ENCODE measurements around the gene TMCO2. TPM values are rescaled to one million over a fixed set of nuclear protein-coding genes. Genes with fewer than 3 reads are reported as not detected.

Gene TMCO2
- total RNA-seq, 4 donors from 2014 or later = not detected

GRCh38 chr1:40272653-40273213, 25.0 kb downstream of the TMCO2 start:
- DNase-seq (no peak), ATAC-seq (no peak)
- peaks cover 0 to 58% of the 10 kb centered on the region in 2 donors for H3K36me3 ChIP-seq
- TF ChIP-seq POLR2A (IDR thresholded peaks at IDR 0.05) (no peak), CTCF (IDR thresholded peaks at IDR 0.05 in 4 of 5, conservative IDR thresholded peaks at IDR 0.05 in 1 of 5) (no peak)
- intact Hi-C loops (cut with DNase I; ENCODE audit: low total_unique reads) = no loop called here
- no peak overlapping the region for H3K4me3 ChIP-seq
- no peak overlapping the region for H3K27ac ChIP-seq
- in situ Hi-C loops (cut with MboI; ENCODE audit: low sequenced_read_pairs in 4 of 4) = no loop called here
- H3K27me3 ChIP-seq = no peaks in the 10 kb centered on the region
- H3K4me1 ChIP-seq = peaks cover 0 to 19% of the 10 kb centered on the region in 2 donors
- no peaks in the 10 kb centered on the region for H3K9me3 ChIP-seq

GRCh38 chr1:40273547-40274166, 25.9 kb downstream of the TMCO2 start:
- in situ Hi-C loops (cut with MboI; ENCODE audit: low sequenced_read_pairs in 4 of 4) = no loop called here
- DNase-seq (no peak), ATAC-seq (no peak)
- intact Hi-C loops (cut with DNase I; ENCODE audit: low total_unique reads) = no loop called here
- Histone ChIP-seq H3K4me3 (no peak overlapping the region), H3K36me3 (peaks cover 0 to 58% of the 10 kb centered on the region in 2 donors), H3K27me3 (no peaks in the 10 kb centered on the region), H3K4me1 (peaks cover 0 to 11% of the 10 kb centered on the region in 2 donors), H3K27ac (peak overlapping the region in 2 of 4 donors; percentile 15 to 29), H3K9me3 (no peaks in the 10 kb centered on the region)
- TF ChIP-seq POLR2A (IDR thresholded peaks at IDR 0.05) (no peak), CTCF (IDR thresholded peaks at IDR 0.05 in 4 of 5, conservative IDR thresholded peaks at IDR 0.05 in 1 of 5) (no peak)

- H3K4me1 ChIP-seq = peaks cover 0 to 11% of the 10 kb centered on the region in 2 donors
- no peaks in the 10 kb centered on the region for H3K27me3 ChIP-seq
- peaks cover 0 to 54% of the 10 kb centered on the region in 2 donors for H3K36me3 ChIP-seq
- TF ChIP-seq CTCF (IDR thresholded peaks at IDR 0.05 in 4 of 5, conservative IDR thresholded peaks at IDR 0.05 in 1 of 5) (no peak), POLR2A (IDR thresholded peaks at IDR 0.05) (no peak)
- intact Hi-C loops (cut with DNase I; ENCODE audit: low total_unique reads) (no loop called here), in situ Hi-C loops (cut with MboI; ENCODE audit: low sequenced_read_pairs in 4 of 4) (no loop called here)
- ATAC-seq (no peak), DNase-seq (no peak)
- peak overlapping the region in 2 of 4 donors; percentile 29 for H3K27ac ChIP-seq
- no peak overlapping the region for H3K4me3 ChIP-seq
- no peaks in the 10 kb centered on the region for H3K9me3 ChIP-seq
Measured at GRCh38 chr1:40274331-40274730, 26.6 kb downstream of the TMCO2 start.

- no peak for TF ChIP-seq CTCF (IDR thresholded peaks at IDR 0.05 in 4 of 5, conservative IDR thresholded peaks at IDR 0.05 in 1 of 5)
- TF ChIP-seq POLR2A (IDR thresholded peaks at IDR 0.05) = no peak
- in situ Hi-C loops (cut with MboI; ENCODE audit: low sequenced_read_pairs in 4 of 4) = no loop called here
- no peak overlapping the region for H3K4me3 ChIP-seq
- DNase-seq (no peak), ATAC-seq (no peak)
- no peaks in the 10 kb centered on the region for H3K9me3 ChIP-seq
- H3K36me3 ChIP-seq = peaks cover 0 to 47% of the 10 kb centered on the region in 2 donors
- intact Hi-C loops (cut with DNase I; ENCODE audit: low total_unique reads) = no loop called here
- H3K4me1 ChIP-seq = peaks cover 0 to 14% of the 10 kb centered on the region in 2 donors
- H3K27ac ChIP-seq = peak overlapping the region; percentile 36 to 75 (median 66)
- H3K27me3 ChIP-seq = no peaks in the 10 kb centered on the region
Measured at GRCh38 chr1:40276122-40276521, 28.4 kb downstream of the TMCO2 start.
